Esophagus squamous epithelium (tissue), 4 donors: ENCODE data around the gene SNAPC2.

Experiments
- POLR2A ChIP-seq, 4 donors: fragments of 450-650 bp; IDR thresholded peaks; one replicate each; pipeline ENCODE4 v1.6.1; 2017; ENCODE audit warnings: antibody characterized with exemption in 4 of 4, mild to moderate bottlenecking in 4 of 4, moderate library complexity in 3 of 4
- TF ChIP-seq, protein P1 (sequence below), 6 experiments: fragments of 450-650 bp in 4 of 6; fragments of 200-600 bp in 2 of 6; sonication (generic) in 2 of 6; IDR thresholded peaks; one replicate each; pipeline ENCODE4 v1.5.1; 2016 to 2019; ENCODE audit warnings: antibody characterized with exemption in 6 of 6, mild to moderate bottlenecking in 4 of 6, moderate library complexity in 4 of 6

DNA sequence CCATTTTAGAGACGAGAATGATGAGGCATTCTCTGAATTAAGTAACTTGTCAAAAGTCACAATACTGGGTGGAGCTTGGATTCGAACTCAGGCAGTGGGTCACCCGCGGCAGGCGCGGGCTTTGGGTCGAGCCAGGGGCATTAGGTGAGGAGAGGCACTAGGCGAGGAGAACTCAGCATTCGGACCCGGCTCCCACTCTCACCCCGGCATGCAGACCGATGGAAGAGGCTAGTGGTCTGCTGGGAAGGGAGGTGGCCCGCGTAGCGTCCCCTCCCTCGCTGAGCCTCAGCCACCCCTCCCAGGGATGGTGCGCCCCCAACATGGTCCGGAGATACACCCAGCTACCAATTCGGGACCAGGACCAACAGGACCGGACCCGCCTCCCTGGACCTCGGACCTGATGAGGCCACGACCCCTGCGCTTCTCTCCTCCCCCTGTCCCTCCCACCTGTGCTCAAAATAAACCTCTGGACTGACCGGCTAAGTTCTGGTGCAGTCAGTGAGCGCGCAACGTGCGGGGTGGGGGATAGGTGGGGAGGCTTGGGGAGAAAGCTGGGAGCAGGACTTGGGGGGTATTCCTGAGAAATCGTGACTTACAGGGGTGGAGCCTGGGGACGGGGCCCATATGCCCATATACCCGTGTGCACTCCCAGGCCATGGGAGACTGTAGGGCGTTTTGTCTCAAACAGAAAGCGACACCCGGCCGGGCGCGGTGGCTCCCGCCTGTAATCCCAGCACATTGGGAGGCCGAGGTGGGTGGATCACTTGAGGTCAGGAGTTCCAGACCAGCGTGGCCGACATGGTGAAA lies 1.3 kb upstream of the SNAPC2 start:
- TF ChIP-seq, protein P1, sequence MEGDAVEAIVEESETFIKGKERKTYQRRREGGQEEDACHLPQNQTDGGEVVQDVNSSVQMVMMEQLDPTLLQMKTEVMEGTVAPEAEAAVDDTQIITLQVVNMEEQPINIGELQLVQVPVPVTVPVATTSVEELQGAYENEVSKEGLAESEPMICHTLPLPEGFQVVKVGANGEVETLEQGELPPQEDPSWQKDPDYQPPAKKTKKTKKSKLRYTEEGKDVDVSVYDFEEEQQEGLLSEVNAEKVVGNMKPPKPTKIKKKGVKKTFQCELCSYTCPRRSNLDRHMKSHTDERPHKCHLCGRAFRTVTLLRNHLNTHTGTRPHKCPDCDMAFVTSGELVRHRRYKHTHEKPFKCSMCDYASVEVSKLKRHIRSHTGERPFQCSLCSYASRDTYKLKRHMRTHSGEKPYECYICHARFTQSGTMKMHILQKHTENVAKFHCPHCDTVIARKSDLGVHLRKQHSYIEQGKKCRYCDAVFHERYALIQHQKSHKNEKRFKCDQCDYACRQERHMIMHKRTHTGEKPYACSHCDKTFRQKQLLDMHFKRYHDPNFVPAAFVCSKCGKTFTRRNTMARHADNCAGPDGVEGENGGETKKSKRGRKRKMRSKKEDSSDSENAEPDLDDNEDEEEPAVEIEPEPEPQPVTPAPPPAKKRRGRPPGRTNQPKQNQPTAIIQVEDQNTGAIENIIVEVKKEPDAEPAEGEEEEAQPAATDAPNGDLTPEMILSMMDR (IDR thresholded peaks at IDR 0.05), result no peak
- TF ChIP-seq POLR2A (IDR thresholded peaks at IDR 0.05), result no peak
